A549 treated with CORT108297 at 1 μM for 4 hours (cell line): Measurements from ENCODE around the gene PDCD7. TPM values are rescaled to one million over a fixed set of nuclear protein-coding genes. Genes with fewer than 3 reads are reported as not detected.

ENCODE experiments used
- total RNA-seq: library from RNA; stranded (reverse); fragments of 200-300 nt; extraction: Qiagen RNA extraction; gene quantifications from 5 replicates; pipeline ENCODE4 v1.2.3, GENCODE V29; 2022

PDCD7 gene
- 25.5 to 27.7 TPM (median 26.8 TPM) in 5 replicates for total RNA-seq

GRCh38 chr15:65133548-65134200 is at the start of gene PDCD7:
TSS of gene PDCD7 (minus strand) at chr15:65133808. CDS start at chr15:65133781, 27 bp downstream.

GRCh38 chr15:65115086-65115485 is 18.5 kb downstream of the PDCD7 start, which contains the start of gene UBAP1L:
TSS of gene UBAP1L (minus strand) at chr15:65115200. CDS start at chr15:65106215, 8,985 bp downstream.

GRCh38 chr15:65076486-65077290 is 56.9 kb downstream of the PDCD7 start, which contains the start of gene KBTBD13:
TSS of gene KBTBD13 (plus strand) at chr15:65076746. CDS start at chr15:65076816, 70 bp downstream.

GRCh38 chr15:65067645-65068402 is 65.8 kb downstream of the PDCD7 start, which contains the start of gene RASL12:
TSS of gene RASL12 (minus strand) at chr15:65067991. CDS start at chr15:65067835, 156 bp downstream.

Other genes with a start within 250 kb of the PDCD7 start
- gene ANKDD1A, start 221.9 kb downstream of the PDCD7 start, total RNA-seq = 1.5 to 2.0 TPM (median 1.6 TPM) in 5 replicates
- gene SPG21, start 143.9 kb downstream of the PDCD7 start, total RNA-seq = 120 to 134 TPM (median 125 TPM) in 5 replicates
- 25.0 to 28.1 TPM (median 26.6 TPM) in 5 replicates for gene MTFMT, start 104.2 kb downstream of the PDCD7 start, total RNA-seq
- gene SLC51B, start 88.4 kb downstream of the PDCD7 start, total RNA-seq = 11.4 to 16.4 TPM (median 12.7 TPM) in 5 replicates
- 0.06 to 0.16 TPM (median 0.12 TPM) in 5 replicates for gene RASL12, start 65.8 kb downstream of the PDCD7 start, total RNA-seq
- gene KBTBD13, start 57.1 kb downstream of the PDCD7 start, total RNA-seq = not detected in 5 replicates
- gene UBAP1L, start 18.6 kb downstream of the PDCD7 start, total RNA-seq = 0.53 to 1.1 TPM (median 0.91 TPM) in 5 replicates
- gene CLPX, start 51.5 kb upstream of the PDCD7 start, total RNA-seq = 35.0 to 61.0 TPM (median 47.0 TPM) in 5 replicates
- gene CILP, start 77.7 kb upstream of the PDCD7 start, total RNA-seq = 0.06 to 0.09 TPM (median 0.07 TPM) in 5 replicates
- 9.7 to 11.7 TPM (median 10.3 TPM) in 5 replicates for gene PARP16, start 153.1 kb upstream of the PDCD7 start, total RNA-seq
- not detected in 5 replicates for gene RNU5A-1, start 162.2 kb upstream of the PDCD7 start, total RNA-seq
- not detected in 5 replicates for gene RNU5B-1, start 170.9 kb upstream of the PDCD7 start, total RNA-seq
- 0.05 to 0.16 TPM (median 0.10 TPM) in 4 of 5 replicates, not detected in the other for gene IGDCC3, start 244.2 kb upstream of the PDCD7 start, total RNA-seq